ENCODE results near the gene RPH3AL.
"Not testable (repeated sequence)": the region's sequence is repeated elsewhere in the genome, so short reads cannot be mapped to it uniquely, and the experiment has no call there.

RPH3AL gene

DNA sequence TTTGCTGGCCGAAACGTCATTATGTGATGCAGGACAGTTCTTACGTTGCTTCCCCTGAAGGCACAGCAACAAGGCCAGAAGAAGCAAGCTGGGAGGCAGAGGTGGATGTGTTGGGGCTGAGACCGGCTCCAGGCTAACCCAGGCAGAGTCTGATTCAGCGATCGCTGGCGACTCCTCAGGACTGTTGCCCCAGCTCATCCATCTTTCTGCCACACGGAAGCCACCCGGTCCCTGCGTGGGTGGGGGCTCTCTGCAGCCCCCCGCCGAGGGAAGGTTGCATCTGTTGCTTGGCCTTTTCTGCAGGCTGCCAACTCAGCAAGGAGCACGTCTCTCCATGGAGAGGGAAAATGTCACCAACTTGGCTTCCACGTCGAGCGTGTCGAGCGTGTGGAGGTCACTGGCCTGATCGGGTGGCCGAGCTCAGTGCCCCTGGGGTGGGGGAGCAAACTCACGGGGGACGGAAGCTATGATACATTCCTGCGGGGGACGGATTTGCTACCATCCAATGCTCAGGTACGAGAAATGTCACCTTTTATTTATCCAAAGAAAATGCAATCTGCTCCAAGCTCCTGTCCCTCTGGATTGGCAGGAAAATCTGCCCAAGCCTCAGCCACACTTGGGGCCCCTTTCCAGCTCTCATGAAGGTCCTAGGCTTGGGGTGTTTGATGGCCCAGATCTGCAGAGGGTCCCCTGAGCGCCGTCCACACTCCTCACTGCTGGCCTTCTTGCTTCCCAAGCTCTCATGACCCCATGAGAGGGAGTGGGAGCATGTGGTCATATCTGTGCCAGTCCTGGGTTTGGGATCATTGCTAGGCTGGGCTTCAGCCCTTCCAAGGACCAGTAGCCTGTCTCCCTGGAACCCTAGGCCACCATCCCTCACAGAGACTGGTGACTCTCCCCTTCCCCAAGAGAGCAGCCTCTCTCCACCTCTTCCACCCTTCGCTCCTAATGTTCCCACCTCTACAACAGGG, 69.4 kb downstream of the RPH3AL start:
- no peak for DNase-seq (ENCODE audit: low read depth, low spot score)

DNA sequence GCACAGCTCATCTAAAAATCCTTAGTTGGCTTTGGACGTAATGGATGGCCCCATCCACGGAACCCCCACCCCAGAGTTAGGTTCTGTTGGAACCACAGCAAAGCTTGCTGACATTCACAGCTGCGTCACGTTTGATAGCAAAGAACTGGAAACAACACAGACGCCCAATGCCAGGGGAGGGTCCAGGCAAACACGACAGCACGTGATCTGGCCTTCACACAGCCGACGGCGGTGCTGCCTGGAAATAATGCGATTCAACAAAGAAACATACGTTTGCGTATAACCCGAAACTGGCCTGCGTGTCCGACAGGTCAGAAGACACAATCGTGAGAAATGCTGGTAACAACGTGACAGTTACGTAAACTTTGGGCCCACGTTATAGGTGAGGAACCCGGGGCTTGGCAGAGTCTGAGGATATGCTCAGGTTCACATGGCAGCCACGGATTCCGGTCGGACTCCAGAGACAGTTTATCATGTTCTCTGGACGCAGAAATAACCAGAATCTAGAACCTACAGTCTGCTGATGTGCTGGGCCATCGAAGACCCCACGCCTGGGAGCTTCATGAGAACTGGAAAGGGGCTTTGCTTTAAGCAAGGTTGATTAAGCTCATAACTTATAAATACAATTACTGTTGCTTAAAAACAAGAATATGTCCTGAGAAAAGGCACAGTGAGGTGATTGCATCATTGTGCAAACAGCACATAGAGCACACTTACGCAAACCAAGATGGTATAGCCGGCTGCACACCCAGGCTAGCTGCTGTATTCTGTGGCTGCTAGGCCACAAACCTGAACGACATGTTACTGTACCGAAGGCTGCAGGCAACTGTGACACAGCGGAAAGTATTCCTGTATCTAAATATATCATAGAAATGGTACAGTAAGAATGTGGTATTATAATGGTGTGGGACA, 70.4 kb downstream of the RPH3AL start:
- DNase-seq (ENCODE audit: low read depth, low spot score): no peak

- no peak for DNase-seq (ENCODE audit: low read depth, low spot score)
Measured at GRCh38 chr17:281365-281999, 71.1 kb downstream of the RPH3AL start.

- no peak for DNase-seq (ENCODE audit: low read depth, low spot score)
Measured at GRCh38 chr17:280901-281300, 71.7 kb downstream of the RPH3AL start.

GRCh38 chr17:280216-280615, 72.4 kb downstream of the RPH3AL start:
- no peak for DNase-seq (ENCODE audit: low read depth, low spot score)

- DNase-seq (ENCODE audit: low read depth, low spot score): no peak
Measured at GRCh38 chr17:279776-280175, 72.8 kb downstream of the RPH3AL start.

- DNase-seq (ENCODE audit: low read depth, low spot score): no peak
Measured at GRCh38 chr17:279331-279730, 73.3 kb downstream of the RPH3AL start.

DNA sequence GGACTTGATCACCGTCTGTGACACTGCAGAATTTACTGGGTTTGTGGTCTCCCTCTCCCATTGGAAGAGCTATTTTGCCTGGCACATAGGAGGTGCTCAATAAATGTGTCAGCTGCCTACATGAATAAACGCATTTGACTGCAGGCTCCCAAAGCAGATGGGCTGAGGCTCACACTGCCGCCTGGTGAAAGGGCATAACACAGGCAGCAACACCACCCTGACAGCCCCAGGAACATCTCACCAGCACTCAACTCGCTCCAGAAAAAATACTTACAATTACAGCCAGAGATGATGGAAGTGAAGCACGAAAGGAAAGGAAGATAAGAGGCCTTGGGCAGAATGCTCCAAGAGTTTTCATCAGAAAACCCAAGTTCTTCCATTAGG, 73.9 kb downstream of the RPH3AL start:
- no peak for DNase-seq (ENCODE audit: low read depth, low spot score)

DNA sequence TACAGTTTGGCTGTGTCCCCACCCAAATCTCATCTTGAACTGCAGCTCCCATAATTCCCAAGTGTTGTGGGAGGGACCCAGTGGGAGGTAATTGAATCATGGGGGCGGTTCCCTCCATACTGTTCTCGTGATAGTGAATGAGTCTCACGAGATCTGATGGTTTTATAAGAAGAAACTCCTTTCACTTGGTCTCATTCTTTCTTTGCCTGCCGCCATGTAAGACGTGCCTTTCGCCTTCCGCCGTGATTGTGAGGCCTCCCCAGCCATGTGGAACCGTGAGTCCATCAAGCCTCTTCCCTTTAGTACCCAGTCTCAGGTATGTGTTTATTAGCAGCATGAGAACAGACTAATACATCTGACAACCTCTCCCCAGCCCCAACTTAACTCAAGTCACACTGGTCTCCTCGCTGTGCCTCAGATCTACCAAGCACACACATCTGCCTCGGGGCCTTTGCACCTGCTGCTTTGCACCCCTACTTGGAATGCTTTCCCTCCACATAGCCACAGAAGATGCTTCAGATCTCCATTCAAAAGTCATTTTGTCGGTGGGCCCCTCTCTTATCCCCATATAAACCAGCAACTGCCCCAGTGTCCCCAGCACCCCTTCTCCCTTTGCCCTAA, 74.4 kb downstream of the RPH3AL start:
- no peak for DNase-seq (ENCODE audit: low read depth, low spot score)

DNA sequence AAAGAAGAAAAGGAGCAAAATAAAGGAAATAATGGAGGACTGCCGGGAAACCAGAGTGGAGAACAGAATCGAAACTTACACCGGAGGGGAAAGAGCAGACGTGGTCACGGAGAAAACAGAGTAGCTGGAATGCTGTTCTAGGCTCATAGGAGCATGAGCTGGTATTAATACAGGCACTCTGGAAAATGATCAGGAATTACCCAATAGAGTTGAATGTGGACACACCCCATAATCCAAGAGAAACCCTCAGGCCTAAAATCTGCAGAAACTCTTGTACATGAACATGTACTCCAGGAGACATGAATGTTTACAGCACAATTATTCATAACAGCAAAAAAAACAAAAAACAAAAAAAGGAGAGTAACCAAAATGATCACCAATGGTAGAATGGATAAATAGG, 77.7 kb downstream of the RPH3AL start:
- DNase-seq (ENCODE audit: low read depth, low spot score): no peak

DNA sequence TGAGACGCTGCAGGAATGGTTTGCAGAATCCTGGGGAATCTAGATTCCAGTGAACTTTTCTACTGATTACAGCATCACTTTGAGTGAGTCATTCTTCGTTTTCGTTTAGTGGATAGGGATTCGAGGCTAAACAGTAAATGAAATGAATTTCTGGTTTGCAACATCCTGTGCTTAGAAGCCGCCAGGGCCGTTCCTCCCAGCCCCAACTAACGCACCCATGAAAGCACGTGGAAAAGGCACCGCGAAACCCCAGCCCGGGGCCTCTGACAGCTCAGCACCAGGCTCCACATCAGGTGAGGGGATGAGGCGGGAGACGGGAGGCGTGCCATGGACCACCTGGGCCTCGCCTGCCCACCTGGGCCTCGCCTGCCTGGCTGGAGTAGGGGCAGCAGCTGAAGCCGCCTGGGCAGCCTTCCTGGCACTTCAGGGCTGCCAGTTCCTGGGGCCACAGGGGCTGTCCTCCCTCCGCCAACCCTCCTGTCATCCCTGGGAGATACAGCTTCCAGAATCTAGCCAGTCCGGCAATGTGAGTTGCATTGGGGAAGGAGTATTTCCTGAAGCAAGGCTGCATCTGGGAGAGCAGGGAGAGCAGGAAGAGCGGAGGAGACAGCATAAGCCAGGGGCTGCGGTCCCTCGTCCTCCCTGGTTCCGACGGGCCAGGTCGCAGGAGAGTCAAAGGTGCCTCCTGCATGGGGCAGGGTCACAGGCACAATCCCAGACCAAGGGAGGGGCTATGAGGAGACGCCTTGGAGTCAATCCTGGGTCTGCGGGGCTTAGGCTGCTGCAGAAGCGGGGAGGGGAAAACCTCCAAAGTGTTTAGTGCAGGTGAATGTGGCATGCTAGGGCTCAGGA, 78.4 kb downstream of the RPH3AL start:
- DNase-seq (ENCODE audit: low read depth, low spot score): no peak

- not testable (repeated sequence) for DNase-seq (ENCODE audit: low read depth, low spot score)
Measured at GRCh38 chr17:272856-273255, 79.8 kb downstream of the RPH3AL start.

DNA sequence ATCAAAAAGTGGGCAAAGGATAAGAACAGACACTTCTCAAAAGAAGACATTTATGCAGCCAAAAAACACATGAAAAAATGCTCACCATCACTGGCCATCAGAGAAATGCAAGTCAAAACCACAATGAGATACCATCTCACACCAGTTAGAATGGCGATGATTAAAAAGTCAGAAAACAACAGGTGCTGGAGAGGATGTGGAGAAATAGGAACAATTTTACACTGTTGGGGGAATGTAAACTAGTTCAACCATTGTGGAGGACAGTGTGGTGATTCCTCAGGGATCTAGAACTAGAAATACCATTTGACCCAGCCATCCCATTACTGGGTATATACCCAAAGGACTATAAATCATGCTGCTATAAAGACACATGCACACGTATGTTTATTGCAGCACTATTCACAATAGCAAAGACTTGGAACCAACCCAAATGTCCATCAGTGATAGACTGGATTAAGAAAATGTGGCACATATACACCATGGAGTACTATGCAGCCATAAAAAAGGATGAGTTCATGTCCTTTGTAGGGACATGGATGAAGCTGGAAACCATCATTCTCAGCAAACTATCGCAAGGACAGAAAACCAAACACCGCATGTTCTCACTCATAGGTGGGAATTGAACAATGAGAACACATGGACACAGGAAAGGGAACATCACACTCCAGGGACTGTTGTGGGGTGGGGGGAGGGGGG, 80.5 kb downstream of the RPH3AL start:
- DNase-seq (ENCODE audit: low read depth, low spot score): not testable (repeated sequence)

- DNase-seq (ENCODE audit: low read depth, low spot score): no peak
Measured at GRCh38 chr17:269616-270514, 82.7 kb downstream of the RPH3AL start.

GRCh38 chr17:266701-267667, 85.6 kb downstream of the RPH3AL start:
- DNase-seq (ENCODE audit: low read depth, low spot score): no peak

DNA sequence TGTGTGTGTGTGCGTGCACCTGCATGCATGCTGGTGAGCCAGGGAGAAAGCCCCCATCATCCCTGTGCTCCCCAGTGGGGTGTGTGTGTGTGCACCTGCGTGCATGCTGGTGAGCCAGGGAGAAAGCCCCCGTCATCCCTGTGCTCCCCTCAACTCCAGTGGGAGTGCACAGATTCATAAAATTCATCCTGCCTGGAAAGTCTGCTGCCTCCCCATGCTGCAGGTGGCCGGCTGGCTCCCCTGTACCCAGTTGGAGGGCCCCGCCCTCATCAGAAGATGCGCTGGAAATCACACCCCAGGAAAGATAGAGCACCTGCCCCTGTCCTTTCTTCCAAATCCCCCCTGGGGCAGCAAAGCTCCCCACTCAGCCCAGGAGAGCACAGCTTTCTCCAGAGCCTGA, 86.4 kb downstream of the RPH3AL start:
- no peak for DNase-seq (ENCODE audit: low read depth, low spot score)

DNA sequence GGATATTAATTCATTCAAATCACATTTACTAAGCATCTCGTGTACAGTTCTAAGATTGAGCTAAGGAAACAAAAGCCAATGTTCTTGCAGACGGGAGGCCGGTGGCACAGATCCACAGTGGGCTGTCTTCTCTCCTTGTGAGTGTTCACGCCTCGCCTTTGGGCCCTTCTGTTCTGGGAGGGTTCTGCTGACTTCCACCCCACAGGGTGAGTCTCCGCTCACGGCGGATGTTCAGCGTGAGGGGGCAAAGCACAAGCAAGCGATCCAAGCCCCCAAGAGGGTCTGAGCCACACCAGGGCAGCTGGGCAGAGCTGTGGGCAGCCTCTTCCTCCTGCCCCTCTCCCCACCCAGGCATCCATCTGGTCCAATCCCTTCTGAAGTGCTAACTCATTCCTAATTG, 86.9 kb downstream of the RPH3AL start:
- DNase-seq (ENCODE audit: low read depth, low spot score): no peak

DNA sequence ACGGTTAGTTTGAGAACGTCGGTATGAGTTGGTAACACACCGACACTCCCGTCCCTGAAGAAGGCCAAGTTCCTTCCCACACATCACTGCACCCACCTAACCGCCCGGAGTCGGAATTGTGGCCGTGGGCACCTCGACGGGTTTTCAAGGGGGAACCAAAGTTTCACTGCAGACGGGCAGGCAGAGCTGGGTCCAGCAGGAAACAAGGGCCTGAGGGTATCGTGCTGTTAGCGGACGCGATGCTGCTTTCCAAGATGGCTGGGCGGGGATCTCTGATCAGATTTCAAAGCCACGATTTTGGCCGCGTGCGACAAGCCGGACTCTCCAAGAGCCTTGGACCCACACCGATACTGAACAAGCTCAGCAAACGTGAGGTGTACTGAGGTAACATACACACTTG, 88.8 kb downstream of the RPH3AL start:
- DNase-seq (ENCODE audit: low read depth, low spot score): no peak
